GM10248 (cell line): ENCODE data around the gene CD84.

Experiments used
- CTCF ChIA-PET: fragments of 300-600 bp; sonication (Branson Sonifier 250); formaldehyde crosslinking; extraction: SDS; loops from one replicate; lab custom pipeline; 2021; ENCODE audit warnings: antibody characterized with exemption; lab: Yijun Ruan, JAX
- POLR2A ChIA-PET: fragments of 350-650 bp; sonication (Branson Sonifier 250); formaldehyde crosslinking; extraction: SDS; loops from one replicate; lab custom pipeline; 2020; ENCODE audit warnings: antibody characterized with exemption; lab: Yijun Ruan, JAX
- DNase-seq: peaks from one replicate; pipeline ENCODE4 v3.0.0; 2012; ENCODE audit errors: extremely low spot score
- TF ChIP-seq, protein P1 (sequence below): IDR thresholded peaks from 2 replicates; pipeline ENCODE4 v1.5.1; 2012; ENCODE audit warnings: mild to moderate bottlenecking, low read depth; ENCODE audit errors: extremely low read depth, missing control alignments, control extremely low read depth

CD84 gene

GRCh38 chr1:160492617-160493016 is 86.7 kb downstream of the CD84 start:
- POLR2A ChIA-PET, result no interaction called here
- TF ChIP-seq, protein P1, sequence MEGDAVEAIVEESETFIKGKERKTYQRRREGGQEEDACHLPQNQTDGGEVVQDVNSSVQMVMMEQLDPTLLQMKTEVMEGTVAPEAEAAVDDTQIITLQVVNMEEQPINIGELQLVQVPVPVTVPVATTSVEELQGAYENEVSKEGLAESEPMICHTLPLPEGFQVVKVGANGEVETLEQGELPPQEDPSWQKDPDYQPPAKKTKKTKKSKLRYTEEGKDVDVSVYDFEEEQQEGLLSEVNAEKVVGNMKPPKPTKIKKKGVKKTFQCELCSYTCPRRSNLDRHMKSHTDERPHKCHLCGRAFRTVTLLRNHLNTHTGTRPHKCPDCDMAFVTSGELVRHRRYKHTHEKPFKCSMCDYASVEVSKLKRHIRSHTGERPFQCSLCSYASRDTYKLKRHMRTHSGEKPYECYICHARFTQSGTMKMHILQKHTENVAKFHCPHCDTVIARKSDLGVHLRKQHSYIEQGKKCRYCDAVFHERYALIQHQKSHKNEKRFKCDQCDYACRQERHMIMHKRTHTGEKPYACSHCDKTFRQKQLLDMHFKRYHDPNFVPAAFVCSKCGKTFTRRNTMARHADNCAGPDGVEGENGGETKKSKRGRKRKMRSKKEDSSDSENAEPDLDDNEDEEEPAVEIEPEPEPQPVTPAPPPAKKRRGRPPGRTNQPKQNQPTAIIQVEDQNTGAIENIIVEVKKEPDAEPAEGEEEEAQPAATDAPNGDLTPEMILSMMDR, result no peak
- DNase-seq, result no peak
- CTCF ChIA-PET, result interaction anchor here (1.7 kb wide), 1 partner anchor 15 kb away, joined by 4 read pairs; no protein-coding TSS in a partner anchor

- POLR2A ChIA-PET, result no interaction called here
- CTCF ChIA-PET, result interaction anchor here (0.8 to 1.7 kb wide), 2 partner anchors 16 to 25 kb away, joined by 3 to 4 read pairs; no protein-coding TSS in a partner anchor
Measured at GRCh38 chr1:160491981-160492380, 87.3 kb downstream of the CD84 start.

More at GRCh38 chr1:160491981-160492380, 87.3 kb downstream of the CD84 start:
- DNase-seq, result no peak
- TF ChIP-seq, protein P1, result no peak
